HG03378 (cell line): ENCODE measurements around the gene EN2.

Experiments used
- ATAC-seq: cut with Tn5 transposase; IDR thresholded peaks from one replicate; pipeline ENCODE4 v1.9.1; 2021; ENCODE audit warnings: mild to moderate bottlenecking, moderate library complexity; ENCODE audit not compliant: unreplicated experiment

The EN2 gene

DNA sequence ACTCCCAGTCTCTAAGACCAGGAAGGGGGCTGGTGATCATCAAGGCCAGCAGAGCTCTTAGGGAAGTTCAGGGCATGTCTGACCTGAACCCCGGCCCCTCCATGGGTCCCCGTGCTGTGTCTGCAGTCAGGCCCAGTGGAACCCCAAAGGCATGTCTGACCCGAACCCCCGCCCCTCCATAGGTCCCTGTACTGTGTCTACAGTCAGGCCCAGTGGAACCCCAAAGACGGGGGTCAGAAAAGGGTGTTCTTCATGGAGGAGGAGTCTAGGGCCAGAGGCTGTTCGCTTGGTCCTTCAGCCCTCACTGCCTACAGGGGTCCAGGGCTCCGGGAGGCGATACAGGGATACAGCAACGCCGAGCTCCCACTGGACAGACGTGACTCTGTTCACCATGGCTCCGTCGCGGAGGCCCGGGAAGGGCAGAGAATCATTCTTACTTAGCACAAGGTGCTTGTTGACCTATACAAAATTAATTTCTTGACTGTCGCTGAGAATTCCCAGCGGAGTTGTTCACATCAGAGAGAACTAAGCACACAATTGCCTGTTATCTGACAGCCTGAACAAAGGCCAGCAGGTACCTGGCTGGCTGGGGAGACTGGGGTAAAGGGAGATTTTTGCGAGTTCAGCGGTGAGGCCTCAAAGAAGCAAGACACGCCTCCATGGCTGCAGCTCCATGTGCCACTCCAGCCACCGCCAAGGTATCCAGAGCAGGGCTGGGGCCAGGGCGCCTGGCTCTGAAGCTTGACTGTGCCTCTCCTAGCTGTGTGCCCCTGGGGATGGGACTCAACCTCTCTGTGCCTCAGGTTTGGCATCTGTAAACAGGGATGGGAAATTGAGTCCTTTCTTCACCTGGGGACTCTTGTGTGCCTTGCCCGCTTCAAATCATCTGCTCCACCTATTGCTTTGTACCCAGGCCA is 26.8 kb downstream of the EN2 start:
- ATAC-seq = no peak

DNA sequence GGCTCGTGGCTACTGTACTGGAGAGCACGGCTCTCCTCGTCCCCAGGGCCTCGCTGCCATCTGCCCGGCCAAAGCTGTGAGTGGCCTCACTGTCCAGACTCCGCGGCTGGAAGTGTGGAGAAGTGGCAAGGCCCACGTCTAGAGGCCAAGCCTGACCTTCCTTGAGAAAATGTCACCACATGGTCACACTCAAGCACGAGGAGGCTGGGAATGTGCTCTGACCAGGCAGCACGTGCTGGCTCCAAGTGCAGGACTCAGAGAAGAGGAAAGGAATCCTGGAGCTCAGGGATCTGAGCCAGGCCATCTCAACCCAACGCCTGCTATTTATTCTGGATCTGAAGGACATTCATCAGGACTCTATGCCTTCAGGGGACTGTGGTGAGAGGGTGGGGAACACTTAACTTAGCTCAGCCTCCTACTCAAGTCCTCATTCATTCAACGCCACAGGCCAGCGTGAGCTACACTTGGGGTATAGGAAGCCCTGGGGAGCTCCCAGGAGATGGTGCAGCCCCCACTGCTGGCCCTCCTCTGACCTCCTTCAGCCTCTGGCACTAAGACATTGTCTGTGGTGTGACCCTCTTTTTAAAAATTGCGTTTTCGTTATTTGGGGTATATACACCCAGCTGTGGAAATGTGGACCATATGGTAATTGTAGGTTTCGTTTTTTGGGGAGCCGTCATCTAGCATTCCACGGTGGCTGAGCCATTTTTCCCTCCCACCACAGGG is 29.0 kb downstream of the EN2 start:
- ATAC-seq = no peak

- ATAC-seq = no peak
Observed at GRCh38 chr7:155487509-155488482, 29.9 kb downstream of the EN2 start.

GRCh38 chr7:155488483-155489127 is 30.7 kb downstream of the EN2 start:
- ATAC-seq = no peak

GRCh38 chr7:155489158-155489840 is 31.4 kb downstream of the EN2 start:
- ATAC-seq = no peak

GRCh38 chr7:155489862-155490696 is 32.1 kb downstream of the EN2 start:
- ATAC-seq = no peak

DNA sequence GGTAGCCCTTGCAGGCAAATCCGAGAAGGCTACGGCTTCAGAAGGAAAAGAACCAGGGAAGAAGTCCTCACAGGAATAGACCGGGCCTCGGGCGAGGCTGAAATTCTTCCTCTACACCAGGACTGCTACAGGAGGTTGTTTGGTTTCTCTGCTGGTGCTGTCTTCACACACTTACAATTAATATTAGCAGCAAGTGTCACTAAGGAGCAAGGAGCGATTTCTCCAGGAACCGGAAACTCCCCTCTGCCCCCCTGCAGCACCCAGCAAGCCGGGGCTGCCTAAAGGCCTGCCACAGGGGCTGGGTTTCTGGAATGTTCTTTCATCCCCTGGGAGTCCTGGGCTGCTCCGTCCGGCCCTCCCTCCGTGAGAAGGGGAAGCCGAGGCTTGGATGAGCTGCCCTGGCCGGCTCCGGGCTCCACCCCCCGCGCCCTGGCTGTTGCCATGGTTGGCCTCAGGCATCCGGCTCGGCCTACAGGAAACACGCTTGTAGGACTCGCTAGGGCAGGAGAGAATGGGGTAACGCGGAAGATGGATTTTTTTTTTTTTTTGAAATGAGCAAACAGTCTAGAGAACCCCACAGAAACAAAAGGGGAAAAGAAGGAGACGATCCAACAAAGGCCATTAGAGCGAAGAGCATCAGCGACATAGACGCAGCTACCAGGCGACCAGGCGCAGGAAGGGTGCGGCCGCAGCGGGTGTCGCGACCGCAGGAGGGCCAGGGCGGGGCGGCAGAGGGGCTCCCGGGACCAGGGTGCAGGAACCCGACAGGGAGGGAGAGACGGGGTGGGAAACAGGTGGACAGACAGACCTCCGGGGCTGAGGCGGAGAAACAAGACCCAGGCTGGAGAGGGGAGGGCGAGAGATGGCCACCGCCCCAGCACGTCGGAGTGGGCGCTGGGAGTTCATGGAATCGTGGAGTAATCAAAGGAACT is 33.0 kb downstream of the EN2 start:
- ATAC-seq = peak; percentile 84

GRCh38 chr7:155491812-155492211 is 33.9 kb downstream of the EN2 start:
- no peak for ATAC-seq

GRCh38 chr7:155493744-155494538 is 36.0 kb downstream of the EN2 start:
- ATAC-seq = no peak

DNA sequence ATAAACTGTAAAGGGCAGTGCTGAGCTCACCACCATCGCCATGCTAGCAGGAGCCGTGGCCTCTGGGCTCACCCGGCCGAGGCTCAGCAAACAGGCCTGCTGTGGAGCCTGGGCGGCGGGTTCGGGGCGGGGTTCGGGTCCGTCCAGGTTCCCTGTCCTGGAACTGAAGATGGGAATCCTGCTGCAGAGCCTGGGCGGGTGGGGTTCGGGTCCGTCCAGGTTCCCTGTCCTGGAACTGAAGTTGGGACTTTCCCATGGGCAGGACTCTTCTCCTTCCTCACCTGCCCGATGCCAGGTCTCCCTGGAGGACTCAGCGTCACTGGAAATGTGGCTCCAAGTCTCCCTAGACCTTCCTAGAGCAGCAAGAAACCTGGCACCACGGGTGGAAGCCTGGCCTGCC is 36.6 kb downstream of the EN2 start:
- ATAC-seq = no peak

DNA sequence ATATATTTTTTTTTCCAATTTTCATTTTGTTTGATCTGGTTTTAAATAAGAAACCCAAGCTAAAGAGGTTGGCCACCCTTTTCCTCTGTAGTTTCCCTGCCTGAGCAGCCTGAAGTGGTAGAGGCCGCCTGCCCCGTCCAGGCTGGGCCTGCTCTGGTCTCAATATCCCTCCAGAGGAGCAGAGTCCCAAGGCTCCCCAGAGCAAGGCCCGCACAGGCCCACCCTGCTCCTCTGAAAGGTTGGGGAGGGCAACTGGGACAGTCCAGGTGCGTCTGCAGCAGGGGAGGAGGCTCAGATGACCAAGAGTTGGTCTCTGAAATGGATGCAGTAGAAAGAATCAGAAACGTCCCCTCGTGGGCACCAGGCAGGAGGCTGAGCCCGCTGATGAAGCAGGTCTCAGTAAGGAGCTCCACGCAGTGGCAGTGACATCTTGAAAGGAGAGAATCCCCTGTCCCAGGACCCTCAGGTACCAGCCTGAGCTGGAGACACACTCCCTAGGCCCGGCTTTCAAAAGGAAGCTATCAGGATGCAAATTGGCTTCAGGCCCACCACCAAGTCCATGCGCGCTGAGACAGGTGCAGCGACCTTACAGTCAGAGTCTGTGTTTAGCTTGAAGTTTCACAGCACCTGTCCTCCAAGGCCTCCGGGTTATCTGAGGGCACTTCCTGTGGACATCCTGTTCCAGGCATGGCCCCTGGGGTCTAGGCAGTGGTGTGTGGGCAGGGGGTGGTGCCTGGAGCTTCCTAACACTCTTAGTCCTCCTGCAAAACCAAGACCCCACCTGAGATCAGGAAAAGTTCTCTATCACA is 37.7 kb downstream of the EN2 start:
- no peak for ATAC-seq

- ATAC-seq = no peak
Observed at GRCh38 chr7:155496267-155497005, 38.5 kb downstream of the EN2 start.

GRCh38 chr7:155497149-155497901 is 39.4 kb downstream of the EN2 start:
- ATAC-seq = no peak

DNA sequence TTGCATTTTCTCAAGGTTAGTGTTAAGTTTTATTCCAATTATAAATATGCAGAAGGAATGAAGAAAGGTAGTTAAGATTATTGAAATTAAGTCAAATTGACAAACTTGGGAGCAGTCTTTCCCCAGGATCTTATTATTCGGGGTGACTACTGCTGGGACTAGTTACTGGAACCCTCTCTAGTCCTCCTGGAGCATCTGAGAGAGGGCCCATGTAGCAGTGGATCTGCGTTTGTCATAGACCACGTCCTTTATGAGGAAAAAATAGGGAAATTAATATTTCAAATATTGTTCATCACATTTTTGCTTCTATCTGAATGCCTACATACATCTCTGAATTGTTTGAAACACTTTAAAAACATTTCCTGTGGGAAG is 47.5 kb downstream of the EN2 start:
- ATAC-seq = no peak

DNA sequence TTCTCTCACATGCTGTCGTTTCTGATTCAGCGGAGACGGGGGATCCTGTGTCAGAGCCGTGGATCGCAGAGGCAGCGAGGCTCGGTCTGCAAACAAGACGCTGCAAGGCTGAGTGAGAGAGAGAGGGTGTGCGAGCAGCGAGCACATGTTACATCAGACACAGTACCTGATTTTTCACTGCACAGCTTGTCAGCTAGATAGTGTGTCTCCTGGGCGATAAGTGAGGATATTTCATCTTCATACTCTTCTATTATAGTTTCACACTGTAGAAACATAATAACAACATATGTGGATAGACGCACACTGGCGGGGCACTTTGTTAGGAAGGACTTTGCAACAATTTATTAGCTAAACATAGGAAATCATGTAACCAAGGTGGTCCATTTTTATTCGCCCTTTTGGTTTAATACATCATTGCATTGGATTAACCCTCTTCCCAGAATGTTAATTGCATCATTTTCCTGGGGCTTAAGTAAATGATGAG is 49.0 kb downstream of the EN2 start:
- ATAC-seq = no peak
